GM18867 (cell line): ENCODE results near the gene CTDP1.
A peak's percentile ranks its signal among the peaks of the same experiment; 100 is the strongest.

Source experiments
- ATAC-seq: cut with Tn5 transposase; IDR thresholded peaks from one replicate; pipeline ENCODE4 v1.9.1; 2021; ENCODE audit warnings: mild to moderate bottlenecking, moderate library complexity; ENCODE audit not compliant: unreplicated experiment

Gene CTDP1

GRCh38 chr18:79644006-79644665 lies 35.5 kb upstream of the CTDP1 start:
- peak; percentile 92 for ATAC-seq

GRCh38 chr18:79644666-79645057 lies 34.9 kb upstream of the CTDP1 start:
- ATAC-seq = no peak

- no peak for ATAC-seq
Observed at GRCh38 chr18:79645291-79645983, 34.2 kb upstream of the CTDP1 start.

DNA sequence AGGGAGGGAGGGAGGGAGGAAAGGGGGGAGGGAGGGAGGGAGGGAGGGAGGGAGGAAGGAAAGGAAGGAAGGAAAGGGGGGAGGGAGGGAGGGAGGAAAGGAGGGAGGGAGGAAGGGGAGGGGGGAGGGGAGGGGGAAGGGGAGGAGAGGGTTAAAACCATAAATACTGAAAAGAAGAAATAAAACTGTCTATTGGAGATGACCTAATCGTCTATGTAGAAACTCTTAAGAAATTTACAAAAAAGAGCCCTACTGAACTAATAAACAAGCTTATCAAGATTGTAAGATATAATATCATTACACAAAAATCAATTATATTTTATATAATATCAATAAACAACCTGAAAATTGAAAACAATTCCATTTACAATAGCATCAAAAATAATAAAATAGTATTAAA lies 32.3 kb upstream of the CTDP1 start:
- ATAC-seq = no peak

GRCh38 chr18:79650959-79651358 lies 28.6 kb upstream of the CTDP1 start:
- ATAC-seq = no peak

DNA sequence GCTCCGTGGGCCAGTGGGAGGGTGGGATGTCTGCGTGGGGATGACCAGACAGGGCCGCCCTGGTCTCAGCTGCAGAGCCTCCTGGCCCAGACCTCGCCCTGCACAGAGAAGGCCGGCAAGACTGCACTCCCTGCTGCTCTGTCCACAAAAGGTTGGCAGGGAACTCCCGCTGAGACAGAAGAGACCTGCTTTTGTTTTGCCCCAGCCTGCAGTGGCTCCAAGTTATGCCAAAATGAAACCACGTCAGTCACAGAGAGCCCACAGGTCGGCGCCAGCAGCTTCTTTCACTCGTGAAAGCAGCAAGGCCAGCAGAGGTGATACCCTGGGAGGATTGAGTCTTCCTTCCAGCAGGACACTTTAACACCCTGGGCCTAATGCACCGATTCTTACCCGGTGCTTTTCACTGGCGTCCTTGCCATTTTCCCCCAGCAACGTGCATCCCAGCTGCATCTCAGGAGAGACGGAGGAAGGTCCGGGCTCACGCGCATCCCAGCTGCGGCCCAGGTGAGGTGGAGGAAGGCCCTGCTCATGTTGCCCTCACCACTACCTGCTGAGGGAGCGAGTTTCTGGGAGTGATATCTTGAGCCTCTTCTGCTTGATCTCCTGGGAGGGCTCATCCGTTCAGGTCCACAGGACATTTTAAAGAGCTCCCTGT lies 22.1 kb upstream of the CTDP1 start:
- ATAC-seq = no peak

GRCh38 chr18:79658366-79658765 lies 21.2 kb upstream of the CTDP1 start:
- no peak for ATAC-seq

DNA sequence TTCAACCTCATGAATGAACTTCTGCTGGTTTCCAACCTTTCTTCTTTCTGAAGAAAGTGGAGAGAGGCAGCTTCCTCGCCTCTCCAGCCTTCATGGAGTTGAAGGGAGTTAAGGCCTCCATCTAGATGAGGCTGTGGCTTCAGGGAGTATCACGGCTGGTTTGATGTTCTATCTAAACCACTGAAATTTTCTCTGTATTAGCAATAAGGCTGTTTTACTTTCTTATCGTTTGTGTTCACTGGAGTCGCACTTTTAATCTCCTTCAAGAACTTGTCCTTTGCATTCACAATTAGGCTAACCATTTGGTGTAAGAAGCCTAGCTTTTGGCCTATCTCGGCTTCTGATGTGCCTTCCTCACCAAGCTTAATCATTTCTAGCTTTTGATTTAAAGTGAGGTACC lies 19.9 kb upstream of the CTDP1 start:
- ATAC-seq = no peak

DNA sequence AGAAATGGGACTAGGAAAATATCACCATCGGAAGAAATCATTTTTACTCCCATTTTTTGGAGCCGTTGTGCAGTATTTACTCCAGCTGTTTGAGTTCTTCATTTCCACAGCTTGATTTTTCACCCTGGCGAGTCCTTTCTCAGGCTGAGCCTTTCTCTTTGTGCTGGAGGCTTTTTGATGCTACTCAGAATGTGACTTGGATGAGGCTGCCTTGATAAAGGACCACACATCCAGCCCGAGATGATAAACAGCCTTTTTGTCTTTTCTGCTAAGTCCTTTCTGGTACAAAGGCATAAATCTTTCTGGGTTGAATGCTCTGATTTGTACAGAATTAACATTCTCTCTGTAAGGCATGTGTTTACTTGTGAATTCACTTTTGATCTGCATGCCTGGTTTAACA lies 17.6 kb upstream of the CTDP1 start:
- ATAC-seq = no peak

- no peak for ATAC-seq
Observed at GRCh38 chr18:79662439-79662838, 17.2 kb upstream of the CTDP1 start.

DNA sequence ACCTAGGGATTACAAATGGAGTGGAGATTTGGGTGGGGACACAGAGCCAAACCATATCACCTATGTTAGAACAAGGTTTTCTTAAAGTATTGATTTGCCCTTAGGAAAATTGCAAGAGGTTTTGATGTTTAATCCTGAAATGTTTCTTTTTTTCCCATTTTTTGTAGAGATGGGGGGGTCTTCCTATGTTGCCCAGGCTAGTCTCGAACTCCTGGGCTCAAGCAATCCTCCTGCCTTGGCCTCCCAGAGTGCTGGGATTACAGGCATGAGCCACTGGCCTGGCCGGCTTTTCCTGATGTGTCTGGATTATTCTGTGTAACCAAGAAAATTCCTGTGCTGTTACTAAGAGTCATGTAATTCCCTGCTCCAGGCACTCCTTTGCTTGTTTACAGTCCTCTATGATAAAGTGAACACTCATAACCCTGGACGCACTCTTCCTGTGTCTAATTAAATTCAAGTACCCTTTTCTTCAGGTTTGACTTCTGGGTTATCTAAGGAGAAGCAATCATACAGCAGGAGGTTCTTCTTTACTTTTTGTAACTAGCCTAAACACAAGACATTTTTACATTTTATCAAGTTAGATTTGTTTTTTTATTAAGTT lies 15.0 kb upstream of the CTDP1 start:
- no peak for ATAC-seq

DNA sequence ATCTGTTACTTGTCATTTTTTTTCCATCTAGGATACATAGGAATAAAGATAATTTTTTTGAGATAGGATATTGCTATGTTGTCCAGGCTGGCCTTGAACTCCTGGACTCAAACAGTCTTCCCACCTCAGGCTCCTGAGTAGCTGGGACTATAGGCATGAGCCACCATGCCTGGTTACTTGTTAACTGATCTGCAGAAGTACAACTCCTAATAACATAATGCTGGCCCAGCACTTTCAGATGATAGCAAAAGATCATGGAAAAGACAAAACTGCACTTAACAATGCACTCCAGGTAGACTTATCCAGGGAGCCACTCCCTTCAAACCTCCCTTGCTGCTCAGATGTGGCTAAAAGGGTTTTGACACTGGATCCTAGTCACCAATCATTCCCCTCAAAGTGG lies 11.4 kb upstream of the CTDP1 start:
- no peak for ATAC-seq

DNA sequence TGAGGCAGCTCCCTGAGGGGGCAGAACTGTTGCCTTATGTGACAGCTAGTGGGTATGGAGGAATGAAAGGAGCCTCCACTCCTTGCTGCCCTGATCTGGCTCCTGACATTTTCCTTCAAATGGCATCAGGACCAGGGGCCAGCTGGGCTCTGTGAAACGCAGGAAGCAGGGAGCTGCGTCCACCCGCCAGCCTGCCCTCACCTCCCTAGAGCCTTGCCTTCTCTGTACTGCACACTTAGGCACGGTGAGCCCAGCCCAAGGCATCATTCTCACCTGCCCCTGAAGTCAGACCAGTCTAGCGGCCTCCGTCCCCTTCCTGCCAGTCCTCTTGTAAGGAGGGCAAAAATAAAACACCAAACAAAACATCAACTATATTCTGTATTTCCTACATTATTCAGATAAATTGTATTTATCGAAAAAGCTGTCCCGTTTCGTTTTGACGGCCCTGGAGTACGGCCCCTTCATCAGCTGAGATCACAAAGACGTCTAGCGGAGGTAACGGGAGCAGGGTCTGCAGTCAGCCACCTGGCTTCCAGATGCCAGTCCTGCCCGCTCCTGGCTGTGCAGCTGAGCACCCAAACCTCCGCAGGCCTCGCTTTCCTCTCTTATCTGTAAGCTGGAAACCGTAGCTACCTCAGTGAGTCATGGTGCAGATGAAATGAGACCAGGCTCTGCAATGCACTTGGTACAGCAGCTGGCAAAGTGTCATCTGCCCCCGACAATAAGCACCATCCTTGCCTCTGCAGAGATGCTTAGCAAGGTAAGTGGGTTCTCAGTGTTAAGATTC lies 6.9 kb upstream of the CTDP1 start:
- ATAC-seq = no peak

GRCh38 chr18:79677221-79677620 lies 2.4 kb upstream of the CTDP1 start:
- ATAC-seq = no peak

- ATAC-seq = no peak
Observed at GRCh38 chr18:79677840-79678239, 1.8 kb upstream of the CTDP1 start.

DNA sequence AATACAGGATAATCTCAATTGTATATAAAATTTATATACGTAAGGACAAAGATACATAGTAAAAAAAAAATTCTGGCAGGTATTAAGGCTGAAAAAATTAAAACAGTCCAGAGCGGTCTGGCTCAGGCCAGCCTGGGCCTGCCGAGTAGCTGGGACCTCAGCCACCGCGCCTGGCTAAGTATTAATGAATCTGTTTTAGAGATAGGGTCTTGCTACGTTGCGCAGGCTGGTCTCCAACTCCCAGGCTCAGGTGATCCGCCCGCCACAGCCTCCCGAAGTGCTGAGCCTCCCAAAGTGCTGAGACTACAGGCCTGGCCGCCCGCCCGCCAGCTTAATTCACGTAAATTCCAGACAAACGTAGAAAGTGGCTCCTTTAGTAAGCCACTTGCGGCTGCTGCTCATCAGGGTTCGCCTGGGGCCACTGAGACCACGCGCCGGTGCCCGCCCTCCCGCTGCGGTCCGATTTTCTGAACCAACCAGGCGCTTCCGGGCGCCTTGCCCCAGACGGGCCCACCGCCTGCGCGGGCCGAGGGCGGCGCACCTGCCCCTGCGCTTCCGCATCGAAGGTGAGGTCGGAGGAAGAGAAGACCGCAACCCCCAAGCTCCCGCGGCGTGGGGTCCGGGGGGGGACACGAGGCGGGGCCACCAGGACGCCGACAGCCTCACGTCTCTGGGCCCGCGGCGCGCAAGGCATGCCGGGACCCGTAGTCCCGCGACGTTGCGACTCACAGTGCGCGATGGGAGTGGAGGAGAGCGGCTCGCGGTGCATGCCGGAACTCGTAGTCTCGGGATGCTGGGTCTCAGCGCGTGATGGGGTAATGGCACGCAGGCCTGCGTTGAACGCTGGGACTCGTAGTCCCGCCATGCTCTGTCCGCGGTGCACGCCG lies 695 bp upstream of the CTDP1 start:
- ATAC-seq = peak; percentile 92

DNA sequence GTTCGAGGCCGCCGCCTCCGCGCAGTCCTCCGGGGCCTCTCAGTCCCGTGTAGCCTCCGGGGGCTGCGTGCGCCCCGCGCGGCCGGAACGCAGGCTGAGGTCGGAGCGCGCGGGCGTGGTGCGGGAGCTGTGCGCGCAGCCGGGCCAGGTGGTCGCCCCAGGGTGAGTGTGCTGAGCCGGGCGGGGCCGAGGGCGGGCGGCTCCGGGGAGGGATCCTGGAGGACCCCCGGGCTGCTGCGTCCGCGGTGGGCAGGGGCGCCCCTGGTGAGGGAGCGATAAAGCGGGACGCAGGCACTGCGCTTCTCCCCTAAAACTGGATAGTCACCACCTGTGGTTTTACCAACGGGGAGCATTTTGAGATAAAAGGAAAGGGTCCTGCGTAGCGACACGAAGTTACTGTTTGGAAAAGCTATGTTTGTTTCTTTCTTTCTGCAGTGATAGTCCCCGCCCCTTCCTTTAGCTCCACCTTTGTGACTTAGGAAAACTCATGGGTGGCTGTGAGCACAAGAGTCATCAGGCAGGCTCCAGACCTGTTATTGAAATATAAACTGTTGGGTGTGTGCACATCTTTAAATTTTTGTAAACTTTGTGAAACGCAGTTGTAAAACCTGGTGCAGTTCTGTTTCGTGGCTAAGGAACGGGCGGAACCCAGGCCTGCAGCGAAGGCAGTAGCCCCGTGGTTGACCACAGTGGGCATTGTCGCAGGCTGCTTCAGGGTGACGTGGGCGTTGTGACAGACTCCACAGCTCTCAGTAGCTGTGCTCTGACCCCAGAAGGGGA lies 687 bp downstream of the CTDP1 start:
- ATAC-seq = peak; percentile 1

GRCh38 chr18:79680891-79681339 lies 1.3 kb downstream of the CTDP1 start:
- ATAC-seq = no peak
